A549 (cell line): ENCODE results near the gene ABL1.

ENCODE experiments used
- CEBPB ChIP-seq, 2 experiments: fragments of >200 bp in 1 of 2; sonication (Bioruptor Twin) in 1 of 2; formaldehyde crosslinking in 1 of 2; IDR thresholded peaks; 2 replicates each; pipeline ENCODE4 v1.6.1; 2012 to 2016
- EP300 ChIP-seq, 2 experiments: fragments of >200 bp; sonication (Bioruptor Twin); formaldehyde crosslinking; IDR thresholded peaks; 2 replicates in 1 of 2; 3 replicates in 1 of 2; pipeline ENCODE4 v1.6.1; 2016 to 2017
- GATA3 ChIP-seq: IDR thresholded peaks from 2 replicates; pipeline ENCODE4 v1.6.1; 2012; ENCODE audit warnings: borderline replicate concordance
- JUNB ChIP-seq: fragments of >200 bp; sonication (Bioruptor Twin); formaldehyde crosslinking; IDR thresholded peaks from 2 replicates; pipeline ENCODE4 v1.6.1; 2016
- MAZ ChIP-seq: fragments of 150-350 bp; IDR thresholded peaks from 2 replicates; pipeline ENCODE4 v1.6.1; 2014; ENCODE audit warnings: antibody characterized with exemption, low read depth, low read length, borderline replicate concordance
- MYC ChIP-seq: IDR thresholded peaks from 2 replicates; pipeline ENCODE4 v1.6.1; 2012; ENCODE audit warnings: mild to moderate bottlenecking, inconsistent platforms, low read length, improper control_type of control experiment, borderline replicate concordance
- PHF8 ChIP-seq: fragments of 200-600 bp; sonication (generic); IDR thresholded peaks from 2 replicates; pipeline ENCODE4 v1.6.1; 2016; ENCODE audit warnings: low read depth, mild to moderate bottlenecking, antibody characterized with exemption, moderate library complexity, borderline replicate concordance
- POLR2A ChIP-seq: IDR thresholded peaks from 2 replicates; pipeline ENCODE4 v1.6.1; 2012; ENCODE audit warnings: mild to moderate bottlenecking, low read length
- POLR2AphosphoS2 ChIP-seq: conservative IDR thresholded peaks from 2 replicates; pipeline ENCODE4 v1.6.1; 2012; ENCODE audit warnings: low read length, improper control_type of control experiment, inconsistent platforms
- RAD21 ChIP-seq, 2 experiments: fragments of >200 bp in 1 of 2; sonication (Bioruptor Twin) in 1 of 2; formaldehyde crosslinking in 1 of 2; IDR thresholded peaks in 1 of 2; conservative IDR thresholded peaks in 1 of 2; 2 replicates in 1 of 2; 3 replicates in 1 of 2; pipeline ENCODE4 v1.6.1; 2012 to 2018; ENCODE audit warnings: inconsistent platforms in 1 of 2
- ZC3H11A ChIP-seq: fragments of 450-650 bp; IDR thresholded peaks from 2 replicates; pipeline ENCODE4 v1.6.1; 2014; ENCODE audit warnings: antibody characterized with exemption, mild to moderate bottlenecking
- ZSCAN20 ChIP-seq: fragments of 250-450 bp; sonication (Bioruptor Pico); IDR thresholded peaks from 2 replicates; pipeline ENCODE4 v1.8.0; 2022; ENCODE audit warnings: mild to moderate bottlenecking, moderate library complexity
- TF ChIP-seq, protein P1 (sequence below): fragments of >200 bp; sonication (Bioruptor Twin); formaldehyde crosslinking; IDR thresholded peaks from 3 replicates; pipeline ENCODE4 v1.5.1; 2016
- TF ChIP-seq, protein P2 (sequence below): IDR thresholded peaks from 2 replicates; pipeline ENCODE4 v1.6.1; 2012

DNA sequence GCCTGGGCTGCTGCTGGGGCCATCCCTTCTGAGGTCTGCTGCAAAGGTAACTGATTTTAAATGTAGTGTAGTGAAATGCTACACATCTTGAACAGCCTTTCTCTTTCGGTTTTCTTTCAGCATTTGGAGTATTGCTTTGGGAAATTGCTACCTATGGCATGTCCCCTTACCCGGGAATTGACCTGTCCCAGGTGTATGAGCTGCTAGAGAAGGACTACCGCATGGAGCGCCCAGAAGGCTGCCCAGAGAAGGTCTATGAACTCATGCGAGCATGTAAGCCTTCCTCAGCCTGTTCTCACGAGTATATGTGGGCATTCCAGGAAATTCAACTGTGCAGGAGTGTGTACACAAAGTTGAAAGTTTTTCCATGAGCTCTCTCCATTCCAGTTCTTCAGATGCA lies 43.2 kb downstream of the ABL1 start:
- no peak for TF ChIP-seq ZSCAN20 (CRISPR knock-in tag)
- TF ChIP-seq, protein P1, sequence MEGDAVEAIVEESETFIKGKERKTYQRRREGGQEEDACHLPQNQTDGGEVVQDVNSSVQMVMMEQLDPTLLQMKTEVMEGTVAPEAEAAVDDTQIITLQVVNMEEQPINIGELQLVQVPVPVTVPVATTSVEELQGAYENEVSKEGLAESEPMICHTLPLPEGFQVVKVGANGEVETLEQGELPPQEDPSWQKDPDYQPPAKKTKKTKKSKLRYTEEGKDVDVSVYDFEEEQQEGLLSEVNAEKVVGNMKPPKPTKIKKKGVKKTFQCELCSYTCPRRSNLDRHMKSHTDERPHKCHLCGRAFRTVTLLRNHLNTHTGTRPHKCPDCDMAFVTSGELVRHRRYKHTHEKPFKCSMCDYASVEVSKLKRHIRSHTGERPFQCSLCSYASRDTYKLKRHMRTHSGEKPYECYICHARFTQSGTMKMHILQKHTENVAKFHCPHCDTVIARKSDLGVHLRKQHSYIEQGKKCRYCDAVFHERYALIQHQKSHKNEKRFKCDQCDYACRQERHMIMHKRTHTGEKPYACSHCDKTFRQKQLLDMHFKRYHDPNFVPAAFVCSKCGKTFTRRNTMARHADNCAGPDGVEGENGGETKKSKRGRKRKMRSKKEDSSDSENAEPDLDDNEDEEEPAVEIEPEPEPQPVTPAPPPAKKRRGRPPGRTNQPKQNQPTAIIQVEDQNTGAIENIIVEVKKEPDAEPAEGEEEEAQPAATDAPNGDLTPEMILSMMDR: no peak
- TF ChIP-seq MAZ: no peak
- no peak for TF ChIP-seq POLR2A
- no peak for TF ChIP-seq MYC
- TF ChIP-seq PHF8: no peak
- TF ChIP-seq, protein P2, sequence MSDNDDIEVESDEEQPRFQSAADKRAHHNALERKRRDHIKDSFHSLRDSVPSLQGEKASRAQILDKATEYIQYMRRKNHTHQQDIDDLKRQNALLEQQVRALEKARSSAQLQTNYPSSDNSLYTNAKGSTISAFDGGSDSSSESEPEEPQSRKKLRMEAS: no peak
- no peak for TF ChIP-seq CEBPB (IDR thresholded peaks at IDR 0.05)
- TF ChIP-seq GATA3: no peak
- no peak for TF ChIP-seq ZC3H11A
- TF ChIP-seq POLR2AphosphoS2: no peak
- TF ChIP-seq EP300 (IDR thresholded peaks at IDR 0.05): no peak
- TF ChIP-seq JUNB: no peak
- no peak for TF ChIP-seq RAD21 (conservative IDR thresholded peaks at IDR 0.05 in 1 of 2, IDR thresholded peaks at IDR 0.05 in 1 of 2)
